Endothelial cell of umbilical vein (primary cell): ENCODE results near the gene NOX1. TPM values are rescaled to one million over a fixed set of nuclear protein-coding genes. Genes with fewer than 3 reads are reported as not detected.
A peak's percentile ranks its signal among the peaks of the same experiment; 100 is the strongest.

Source experiments
- BruUV-seq: library from RNA; stranded (reverse); fragments of 400-500 nt; replicated peaks from 2 replicates; lab custom pipeline; 2021; lab: Mats Ljungman, UMichigan
- CTCF ChIA-PET: fragments of 300-600, 350-600 bp; sonication (Branson Sonifier 250); formaldehyde crosslinking; loops from one replicate; lab custom pipeline; 2021; ENCODE audit warnings: antibody characterized with exemption, inconsistent platforms; lab: Charles Lee
- POLR2A ChIA-PET: fragments of 300-600, 350-600 bp; sonication (Branson Sonifier 250); formaldehyde crosslinking; loops from one replicate; lab custom pipeline; 2021; ENCODE audit warnings: antibody characterized with exemption, inconsistent platforms; lab: Charles Lee
- DNase-seq: peaks from one replicate; pipeline ENCODE4 v3.0.0-alpha.2; 2011; ENCODE audit warnings: low read depth, low spot score
- FAIRE-seq: peaks from 2 replicates; lab custom pipeline; 2011; peaks lifted over from hg19 to GRCh38; lab: Jason Lieb, UNC
- H2AFZ ChIP-seq: 2 replicates; pipeline ENCODE4 v1.6.0; 2012; ENCODE audit warnings: low read depth, low read length, control low read depth, inconsistent platforms
- H3K27ac ChIP-seq: 2 replicates; pipeline ENCODE4 v1.5.1; 2011; ENCODE audit warnings: low read depth, mild to moderate bottlenecking, control low read depth, low read length, moderate library complexity; ENCODE audit not compliant: insufficient read depth
- H3K27me3 ChIP-seq, 2 experiments: 2 replicates each; pipeline versions ENCODE4 v1.6.0 to v1.6.1; 2011; ENCODE audit warnings: low read length in 2 of 2, mixed read lengths in 1 of 2; ENCODE audit not compliant: control insufficient read depth in 2 of 2, insufficient read depth in 2 of 2
- H3K36me3 ChIP-seq, 2 experiments: 2 replicates in 1 of 2; 3 replicates in 1 of 2; pipeline ENCODE4 v1.5.1; 2011; ENCODE audit warnings: low read length in 2 of 2, mild to moderate bottlenecking in 1 of 2, moderate library complexity in 1 of 2; ENCODE audit not compliant: control insufficient read depth in 2 of 2, insufficient read depth in 2 of 2; ENCODE audit errors: extremely low read depth in 1 of 2
- H3K4me1 ChIP-seq: 3 replicates; pipeline ENCODE4 v1.5.1; 2011; ENCODE audit warnings: mild to moderate bottlenecking, low read length; ENCODE audit not compliant: control insufficient read depth, insufficient read depth; ENCODE audit errors: extremely low read depth
- H3K4me2 ChIP-seq: 2 replicates; pipeline ENCODE4 v1.6.1; 2011; ENCODE audit warnings: low read length, control low read depth, mixed read lengths; ENCODE audit not compliant: insufficient read depth
- H3K4me3 ChIP-seq, 3 experiments: fragments of 200-600 bp in 1 of 3; sonication (generic), shearing (Covaris generic) in 1 of 3; replicated peaks in 1 of 3; 2 replicates each; pipeline ENCODE4 v1.5.1; 2011 to 2016; ENCODE audit warnings: control low read depth in 3 of 3, low read length in 3 of 3, mild to moderate bottlenecking in 2 of 3, inconsistent platforms in 1 of 3, low read depth in 1 of 3, moderate library complexity in 1 of 3; ENCODE audit not compliant: insufficient read depth in 1 of 3
- H3K79me2 ChIP-seq: 2 replicates; pipeline ENCODE4 v1.6.0; 2012; ENCODE audit warnings: low read length, inconsistent platforms; ENCODE audit not compliant: control insufficient read depth, insufficient read depth
- H3K9ac ChIP-seq: replicated peaks from 2 replicates; pipeline ENCODE3; 2011; ENCODE audit warnings: low read length, control low read depth; ENCODE audit not compliant: insufficient read depth; ENCODE audit errors: extremely low read depth
- H3K9me1 ChIP-seq: replicated peaks from 3 replicates; pipeline ENCODE4 v1.6.0; 2011; ENCODE audit warnings: mild to moderate bottlenecking, low read length; ENCODE audit not compliant: control insufficient read depth, insufficient read depth; ENCODE audit errors: extremely low read depth
- H3K9me3 ChIP-seq: replicated peaks from 2 replicates; pipeline ENCODE4 v1.5.1; 2012; ENCODE audit warnings: low read length, inconsistent platforms; ENCODE audit not compliant: control insufficient read depth, insufficient read depth
- H4K20me1 ChIP-seq: replicated peaks from 2 replicates; pipeline ENCODE3; 2011; ENCODE audit warnings: mild to moderate bottlenecking, low read length; ENCODE audit not compliant: control insufficient read depth, insufficient read depth; ENCODE audit errors: extremely low read depth
- EZH2 ChIP-seq: IDR thresholded peaks from 2 replicates; pipeline ENCODE4 v1.6.1; 2012; ENCODE audit warnings: borderline replicate concordance, low read depth, mild to moderate bottlenecking, moderate library complexity, low read length, inconsistent platforms; ENCODE audit not compliant: severe bottlenecking
- FOS ChIP-seq: IDR thresholded peaks from 2 replicates; pipeline ENCODE4 v1.6.1; 2011; ENCODE audit warnings: mild to moderate bottlenecking, low read length, moderate library complexity, borderline replicate concordance; ENCODE audit not compliant: insufficient read depth
- GATA2 ChIP-seq: IDR thresholded peaks from 2 replicates; pipeline ENCODE4 v1.7.0; 2011; ENCODE audit warnings: low read depth, mild to moderate bottlenecking, moderate library complexity, mixed read lengths, low read length; ENCODE audit not compliant: insufficient read length, insufficient read depth
- JUN ChIP-seq: IDR thresholded peaks from 2 replicates; pipeline ENCODE4 v1.6.1; 2011; ENCODE audit warnings: borderline replicate concordance, low read depth; ENCODE audit not compliant: insufficient read length, insufficient read depth
- MYC ChIP-seq: IDR thresholded peaks from one replicate; pipeline ENCODE4 v1.6.1; 2011; ENCODE audit warnings: mild to moderate bottlenecking, low read depth, low read length
- POLR2A ChIP-seq: IDR thresholded peaks from 2 replicates; pipeline ENCODE4 v1.6.1; 2012; ENCODE audit warnings: low read depth, mild to moderate bottlenecking, control low read depth, low read length
- POLR2AphosphoS5 ChIP-seq: IDR thresholded peaks from 2 replicates; pipeline ENCODE4 v1.6.1; 2012; ENCODE audit warnings: low read depth, mild to moderate bottlenecking, control low read depth, low read length, moderate library complexity; ENCODE audit not compliant: insufficient read depth
- dilution Hi-C: fragments of 300-500 bp; cut with MboI; formaldehyde crosslinking; loops from one replicate; pipeline ENCODE4 v1.15.0; 2019; ENCODE audit warnings: low sequenced_read_pairs; ENCODE audit not compliant: extremely low pct_ligation_motif_present
- intact Hi-C: fragments of 100-400 bp; cut with micrococcal nuclease; formaldehyde crosslinking; loops from one replicate; pipeline ENCODE4 v1.10.0; 2022
- polyA plus RNA-seq, 4 experiments: library from polyadenylated mRNA; depleted of rRNA in 3 of 4; stranded (reverse) in 3 of 4; unstranded in 1 of 4; fragments of >200 nt; gene quantifications; 2 replicates each; pipeline versions ENCODE4 v1.2.1 to v1.2.3, GENCODE V29; 2011 to 2012; ENCODE audit warnings: missing spikeins in 1 of 4
- total RNA-seq: library from RNA; stranded (reverse); gene quantifications from 2 replicates; pipeline ENCODE4 v1.2.3, GENCODE V29; 2021
- TF ChIP-seq, protein P1 (sequence below), 2 donors: IDR thresholded peaks; 1 replicate in 1 of 2; 2 replicates in 1 of 2; pipeline ENCODE4 v1.5.1; 2011; ENCODE audit warnings: low read length in 2 of 2, mild to moderate bottlenecking in 2 of 2, moderate library complexity in 2 of 2, control low read depth in 1 of 2, inconsistent platforms in 1 of 2, low read depth in 1 of 2; ENCODE audit not compliant: insufficient read depth in 1 of 2; ENCODE audit errors: extremely low read depth in 1 of 2
- TF ChIP-seq, protein P2 (sequence below): IDR thresholded peaks from 2 replicates; pipeline ENCODE4 v1.6.1; 2011; ENCODE audit not compliant: insufficient read depth, insufficient read length

The NOX1 gene
- total and polyA plus RNA-seq, 2 donors (not counting 3 experiments of a cell fraction or from before 2014, with no cell fraction given): not detected

DNA sequence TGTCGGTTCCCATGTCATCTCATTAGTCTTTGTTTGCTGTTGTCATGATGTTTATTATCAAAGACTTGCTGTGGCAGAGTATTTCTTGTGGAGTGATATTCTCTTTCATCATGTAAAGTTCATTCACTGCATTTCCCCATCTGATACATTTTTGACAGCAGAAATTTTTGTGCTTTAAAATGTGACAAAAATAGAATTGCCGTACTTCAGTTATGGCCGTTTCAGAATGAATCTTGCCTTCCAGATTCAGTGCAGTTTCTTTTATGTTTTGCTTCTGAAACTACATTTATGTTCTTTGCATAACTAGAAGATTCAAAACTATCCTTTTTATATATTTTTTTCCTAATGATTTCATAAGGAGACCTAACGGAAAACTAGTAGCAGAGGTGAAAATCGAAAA is 44.0 kb downstream of the NOX1 start:
- Histone ChIP-seq H3K9me3 (no peaks in the 10 kb centered on the region), H3K79me2 (no peaks in the 10 kb centered on the region), H3K4me2 (peak overlapping the region; percentile 2), H3K9ac (no peak overlapping the region), H3K27ac (no peak overlapping the region), H3K9me1 (no peaks in the 10 kb centered on the region), H3K36me3 (peaks cover 4 to 5% of the 10 kb centered on the region in 2 experiments), H3K4me3 (no peak overlapping the region), H4K20me1 (no peaks in the 10 kb centered on the region), H3K27me3 (no peaks in the 10 kb centered on the region), H3K4me1 (peaks cover 9% of the 10 kb centered on the region), H2AFZ (no peak overlapping the region)
- DNase-seq: no peak
- ChIA-PET CTCF (no interaction called here), POLR2A (no interaction called here)
- BruUV-seq: no TSS peak
- dilution Hi-C loops (no loop called here), intact Hi-C loops (no loop called here)
- FAIRE-seq: no peak
- TF ChIP-seq, protein P1, sequence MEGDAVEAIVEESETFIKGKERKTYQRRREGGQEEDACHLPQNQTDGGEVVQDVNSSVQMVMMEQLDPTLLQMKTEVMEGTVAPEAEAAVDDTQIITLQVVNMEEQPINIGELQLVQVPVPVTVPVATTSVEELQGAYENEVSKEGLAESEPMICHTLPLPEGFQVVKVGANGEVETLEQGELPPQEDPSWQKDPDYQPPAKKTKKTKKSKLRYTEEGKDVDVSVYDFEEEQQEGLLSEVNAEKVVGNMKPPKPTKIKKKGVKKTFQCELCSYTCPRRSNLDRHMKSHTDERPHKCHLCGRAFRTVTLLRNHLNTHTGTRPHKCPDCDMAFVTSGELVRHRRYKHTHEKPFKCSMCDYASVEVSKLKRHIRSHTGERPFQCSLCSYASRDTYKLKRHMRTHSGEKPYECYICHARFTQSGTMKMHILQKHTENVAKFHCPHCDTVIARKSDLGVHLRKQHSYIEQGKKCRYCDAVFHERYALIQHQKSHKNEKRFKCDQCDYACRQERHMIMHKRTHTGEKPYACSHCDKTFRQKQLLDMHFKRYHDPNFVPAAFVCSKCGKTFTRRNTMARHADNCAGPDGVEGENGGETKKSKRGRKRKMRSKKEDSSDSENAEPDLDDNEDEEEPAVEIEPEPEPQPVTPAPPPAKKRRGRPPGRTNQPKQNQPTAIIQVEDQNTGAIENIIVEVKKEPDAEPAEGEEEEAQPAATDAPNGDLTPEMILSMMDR (IDR thresholded peaks at IDR 0.05; ENCODE audit: extremely low read depth in 1 of 2, insufficient read depth in 1 of 2, low read depth in 1 of 2, low read length in 2 of 2): no peak
- TF ChIP-seq MYC: no peak
- TF ChIP-seq JUN: no peak
- TF ChIP-seq, protein P2, sequence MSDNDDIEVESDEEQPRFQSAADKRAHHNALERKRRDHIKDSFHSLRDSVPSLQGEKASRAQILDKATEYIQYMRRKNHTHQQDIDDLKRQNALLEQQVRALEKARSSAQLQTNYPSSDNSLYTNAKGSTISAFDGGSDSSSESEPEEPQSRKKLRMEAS: no peak
- TF ChIP-seq GATA2: no peak
- no peak for TF ChIP-seq POLR2A
- no peak for TF ChIP-seq POLR2AphosphoS5
- TF ChIP-seq FOS: no peak
- TF ChIP-seq EZH2: no peak
